K562 (cell line): ENCODE measurements around the gene ENKUR. TPM values are rescaled to one million over a fixed set of nuclear protein-coding genes. Genes with fewer than 3 reads are reported as not detected.

Experiments
- ATAC-seq: fragments of 200-7000 bp; cut with Tn5 transposase; 3 replicates; pipeline ENCODE4 v1.9.1; 2020; ENCODE audit warnings: moderate library complexity
- BruUV-seq: library from RNA; stranded (reverse); fragments of 400-500 nt; replicated peaks from 2 replicates; lab custom pipeline; 2021; lab: Mats Ljungman, UMichigan
- CTCF ChIA-PET: fragments of 300-600 bp; formaldehyde crosslinking; extraction: SDS; loops from one replicate; lab custom pipeline; 2021; ENCODE audit warnings: low intra/inter-chr PET ratio; lab: Yijun Ruan, JAX
- POLR2A ChIA-PET: fragments of 300-600, 350-650 bp; sonication (Branson Sonifier 250); formaldehyde crosslinking; extraction: SDS; loops from one replicate; lab custom pipeline; 2021; ENCODE audit warnings: antibody characterized with exemption, inconsistent platforms; lab: Yijun Ruan, JAX
- DNase-seq, 4 experiments: peaks; one replicate each; pipeline versions ENCODE4 v3.0.0 to v3.0.0-alpha.2; 2011 to 2018; ENCODE audit warnings: low spot score in 3 of 4, mixed read lengths in 3 of 4; ENCODE audit errors: extremely low read depth in 1 of 4
- FAIRE-seq: peaks from 2 replicates; lab custom pipeline; 2011; peaks lifted over from hg19 to GRCh38; lab: Jason Lieb, UNC
- H2AFZ ChIP-seq: 2 replicates; pipeline ENCODE4 v1.6.0; 2011; ENCODE audit warnings: low read depth, low read length, control low read depth, inconsistent platforms
- H3K27ac ChIP-seq: fragments of 200-600 bp; 3 replicates; pipeline ENCODE4 v1.8.0; 2011; ENCODE audit warnings: low read depth, mild to moderate bottlenecking, control low read depth, inconsistent platforms, low read length, moderate library complexity, mixed read lengths; ENCODE audit errors: extremely low read depth
- H3K27me3 ChIP-seq, 2 experiments: fragments of 300-600 bp in 1 of 2; 2 replicates in 1 of 2; 3 replicates in 1 of 2; pipeline versions ENCODE4 v1.6.0 to v1.8.0; 2011; ENCODE audit warnings: inconsistent platforms in 2 of 2, low read length in 2 of 2, mild to moderate bottlenecking in 1 of 2, mixed read lengths in 1 of 2, moderate library complexity in 1 of 2; ENCODE audit not compliant: control insufficient read depth in 2 of 2, insufficient read depth in 2 of 2
- H3K36me3 ChIP-seq: fragments of 300-600 bp; 3 replicates; pipeline ENCODE4 v1.8.0; 2011; ENCODE audit warnings: mild to moderate bottlenecking, low read length, inconsistent platforms; ENCODE audit not compliant: control insufficient read depth, insufficient read depth
- H3K4me1 ChIP-seq, 2 experiments: fragments of 200-600 bp in 1 of 2; replicated peaks in 1 of 2; 2 replicates in 1 of 2; 3 replicates in 1 of 2; pipeline versions ENCODE4 v1.5.1 to v1.8.0; 2011; ENCODE audit warnings: inconsistent platforms in 2 of 2, low read length in 2 of 2, mild to moderate bottlenecking in 1 of 2, mixed read lengths in 1 of 2, moderate library complexity in 1 of 2; ENCODE audit not compliant: control insufficient read depth in 2 of 2, insufficient read depth in 2 of 2
- H3K4me2 ChIP-seq: 2 replicates; pipeline ENCODE4 v1.6.1; 2011; ENCODE audit warnings: low read length, control low read depth, inconsistent platforms, mixed read lengths; ENCODE audit not compliant: insufficient read depth
- H3K4me3 ChIP-seq: fragments of 200-600 bp; sonication (generic), shearing (Covaris generic); 2 replicates; pipeline ENCODE4 v1.5.1; 2016; ENCODE audit warnings: control low read depth, inconsistent platforms
- H3K79me2 ChIP-seq: fragments of 200-600 bp; 3 replicates; pipeline ENCODE4 v1.8.0; 2011; ENCODE audit warnings: low read length, inconsistent platforms; ENCODE audit not compliant: control insufficient read depth, insufficient read depth
- H3K9ac ChIP-seq, 2 experiments: 2 replicates each; pipeline versions ENCODE4 v1.6.0 to v1.6.1; 2011; ENCODE audit warnings: low read depth in 2 of 2, low read length in 2 of 2, control low read depth in 1 of 2, inconsistent platforms in 1 of 2, mild to moderate bottlenecking in 1 of 2, mixed read lengths in 1 of 2; ENCODE audit not compliant: insufficient read depth in 1 of 2
- H3K9me1 ChIP-seq: one replicate; pipeline ENCODE4 v1.6.0; 2011; ENCODE audit warnings: inconsistent platforms, mild to moderate bottlenecking, low read length, moderate library complexity; ENCODE audit not compliant: control insufficient read depth, insufficient read depth
- H3K9me3 ChIP-seq: replicated peaks from 2 replicates; pipeline ENCODE4 v1.5.1; 2011; ENCODE audit warnings: low read depth, low read length, inconsistent platforms; ENCODE audit not compliant: control insufficient read depth, insufficient read depth
- H4K20me1 ChIP-seq: replicated peaks from 2 replicates; pipeline ENCODE4 v1.6.1; 2011; ENCODE audit warnings: low read length, inconsistent platforms, mixed read lengths; ENCODE audit not compliant: control insufficient read depth, insufficient read depth
- BRD4 ChIP-seq: fragments of 200-600 bp; sonication (generic); IDR thresholded peaks from 2 replicates; pipeline ENCODE4 v1.6.1; 2017; ENCODE audit warnings: inconsistent platforms
- ELK1 ChIP-seq: sonication (generic); formaldehyde crosslinking; IDR thresholded peaks from 2 replicates; pipeline ENCODE4 v1.8.1; 2022; ENCODE audit warnings: missing genetic modification reagents
- ETS2 ChIP-seq: IDR thresholded peaks from 2 replicates; pipeline ENCODE4 v1.6.1; 2016; ENCODE audit warnings: borderline replicate concordance, missing genetic modification characterization, mild to moderate bottlenecking, moderate library complexity, missing compliant biosample characterization; ENCODE audit not compliant: poor library complexity, severe bottlenecking
- POLR2A ChIP-seq: fragments of 450-650 bp; conservative IDR thresholded peaks from 2 replicates; pipeline ENCODE4 v1.6.1; 2016
- SREBF2 ChIP-seq: sonication (generic); formaldehyde crosslinking; IDR thresholded peaks from 2 replicates; pipeline ENCODE4 v1.4.0; 2020; ENCODE audit warnings: mild to moderate bottlenecking, missing genetic modification reagents
- U2AF1 ChIP-seq: fragments of 200-400 bp; formaldehyde crosslinking; optimal IDR thresholded peaks from 2 replicates; pipeline ENCODE3; 2017; ENCODE audit warnings: mild to moderate bottlenecking, low read depth, low read length, moderate library complexity
- USF2 ChIP-seq: sonication (generic); formaldehyde crosslinking; IDR thresholded peaks from 2 replicates; pipeline ENCODE4 v1.5.0; 2020; ENCODE audit warnings: missing genetic modification reagents
- ZBTB40 ChIP-seq, 2 experiments: fragments of 450-650 bp in 1 of 2; sonication (generic) in 1 of 2; formaldehyde crosslinking in 1 of 2; IDR thresholded peaks; 2 replicates each; pipeline versions ENCODE4 v1.7.1 to v1.9.0; 2016 to 2022; ENCODE audit warnings: inconsistent platforms in 1 of 2, mild to moderate bottlenecking in 1 of 2, missing genetic modification reagents in 1 of 2
- ZC3H4 ChIP-seq: sonication (generic); formaldehyde crosslinking; IDR thresholded peaks from 2 replicates; pipeline ENCODE4 v1.9.0; 2021; ENCODE audit warnings: missing genetic modification reagents, borderline replicate concordance
- ZNF507 ChIP-seq: conservative IDR thresholded peaks from 2 replicates; pipeline ENCODE4 v1.6.1; 2017; ENCODE audit warnings: missing genetic modification characterization, missing compliant biosample characterization
- WGBS: fragments of 100-300 bp; shearing (Covaris generic); methylation state at CpG from one replicate; pipeline ENCODE4 v1.1.6; 2016; ENCODE audit warnings: low coverage, mixed read lengths; ENCODE audit not compliant: insufficient coverage; ENCODE audit errors: missing lambda C conversion rate; 5-methylcytosine and 5-hydroxymethylcytosine counted together
- in situ Hi-C: fragments of 300-500 bp; cut with MboI; formaldehyde crosslinking; loops from 4 replicates; pipeline ENCODE4 v1.15.0; 2018; ENCODE audit warnings: inconsistent platforms, mixed read lengths
- intact Hi-C: fragments of 100-400 bp; cut with micrococcal nuclease; formaldehyde crosslinking; loops from 2 replicates; pipeline ENCODE4 v1.14.2; 2022
- polyA plus RNA-seq, 8 experiments: library from polyadenylated mRNA; depleted of rRNA in 4 of 8; stranded (reverse) in 5 of 8; unstranded in 3 of 8; fragments of >200 nt; fragmentation: Nextera tagmentation in 2 of 8; fragmentation: Illumina TruSeq in 1 of 8; extraction: Ambion mirVana in 2 of 8; extraction: Trizol in 1 of 8; gene quantifications; 2 replicates each; pipeline versions ENCODE4 v1.2.1 to v1.2.3, GENCODE V29; 2011 to 2014; ENCODE audit warnings: inconsistent platforms in 1 of 8, missing spikeins in 1 of 8
- total RNA-seq, 7 experiments: library from RNA; depleted of rRNA in 6 of 7; stranded (reverse); fragments of >200 nt in 6 of 7; fragmentation: Illumina TruSeq in 2 of 7; extraction: Trizol in 2 of 7; gene quantifications; 2 replicates each; pipeline versions ENCODE4 v1.2.1 to v1.2.3, GENCODE V29; 2011 to 2021; ENCODE audit warnings: low replicate concordance in 1 of 7

Gene ENKUR
- total and polyA plus RNA-seq, 9 of the 15 experiments (the other 6 are each of a cell fraction or from before 2014, with no cell fraction given), result 0.06 to 0.46 (median 0.20) TPM

GRCh38 chr10:24952143-24952706 is 63.7 kb downstream of the ENKUR start, which contains the start of gene PRTFDC1:
Gene PRTFDC1, minus strand, starts transcription at chr10:24952606. Its CDS starts 31 bp downstream, at chr10:24952575.
- Histone ChIP-seq H3K9me1 (no peaks in the 10 kb centered on the region), H3K4me1 (peaks cover 18 to 21% of the 10 kb centered on the region in 2 experiments; a peak in 4 of 5 replicates), H4K20me1 (no peaks in the 10 kb centered on the region), H2AFZ (peak within 1 kb of the TSS; percentile 95), H3K79me2 (peaks cover 6% of the 10 kb centered on the region; the same call in 2 of the 3 replicates), H3K27ac (peak within 1 kb of the TSS; percentile 85), H3K4me2 (peak within 1 kb of the TSS; percentile 84), H3K9ac (peak within 1 kb of the TSS; percentile 86 to 95), H3K4me3 (peak within 1 kb of the TSS; percentile 52), H3K36me3 (no peaks in the 10 kb centered on the region), H3K27me3 (no peaks in the 10 kb centered on the region), H3K9me3 (no peaks in the 10 kb centered on the region)
- ChIA-PET POLR2A (interaction anchor here (0.9 to 2.3 kb wide), 6 partner anchors 10 to 129 kb away, joined by 3 to 15 read pairs (median 4); no protein-coding TSS in a partner anchor), CTCF (no interaction called here)
- DNase-seq, result peak; percentile 56 to 77 (median 72)
- peak; percentile 60 for ATAC-seq
- 5% methylated on average over 19 of the region's 56 CpGs for WGBS
- intact Hi-C loops, result loop anchor here (2.0 to 5.0 kb wide), 6 partner anchors 35 to 310 kb away; partner anchors contain the start of genes ENKUR and THNSL1
- FAIRE-seq, result no peak
- in situ Hi-C loops, result loop anchor here (10.0 kb wide), 1 partner anchor 307 kb away; no protein-coding TSS in a partner anchor
- TSS peak; percentile 74 for BruUV-seq
- no peak for TF ChIP-seq ETS2
- no peak for TF ChIP-seq U2AF1
- TF ChIP-seq POLR2A, result peak; percentile 58
- TF ChIP-seq SREBF2 (CRISPR knock-in tag), result no peak
- TF ChIP-seq BRD4, result no peak
- no peak for TF ChIP-seq ELK1 (CRISPR knock-in tag)
- TF ChIP-seq ZC3H4 (CRISPR knock-in tag), result 0 out of 2 replicates have a peak, but pooled peaks have one; percentile 23
- no peak for TF ChIP-seq ZNF507 (tag)
- peak; percentile 17; the same call in 1 of the 2 replicates for TF ChIP-seq ZBTB40 (IDR thresholded peaks at IDR 0.05)
- TF ChIP-seq ZBTB40 (CRISPR knock-in tag; IDR thresholded peaks at IDR 0.05), result no peak
- no peak for TF ChIP-seq USF2 (CRISPR knock-in tag)
